Liver (tissue), 9 donors: ENCODE results near the gene RECK. TPM values are rescaled to one million over a fixed set of nuclear protein-coding genes. Genes with fewer than 3 reads are reported as not detected.

Experiments used
- DNase-seq: peaks from one replicate; pipeline ENCODE4 v3.0.0-alpha.2; 2017; ENCODE audit warnings: low spot score
- H3K27ac ChIP-seq, 2 donors: one replicate each; pipeline ENCODE4 v1.7.0; 2013; ENCODE audit warnings: inconsistent platforms in 2 of 2, low read length in 2 of 2, control low read depth in 1 of 2, low read depth in 1 of 2, mild to moderate bottlenecking in 1 of 2
- H3K27me3 ChIP-seq, 4 donors: one replicate each; pipeline versions ENCODE4 v1.6.1 to v1.7.0; 2013; ENCODE audit warnings: low read length in 3 of 4, inconsistent platforms in 1 of 4, mild to moderate bottlenecking in 1 of 4, moderate library complexity in 1 of 4; ENCODE audit not compliant: control insufficient read depth in 4 of 4, insufficient read depth in 4 of 4
- H3K36me3 ChIP-seq, 4 donors: one replicate each; pipeline versions ENCODE4 v1.6.1 to v1.7.0; 2013; ENCODE audit warnings: low read length in 3 of 4, mild to moderate bottlenecking in 3 of 4, low read depth in 1 of 4, moderate library complexity in 1 of 4; ENCODE audit not compliant: control insufficient read depth in 4 of 4, insufficient read depth in 3 of 4
- H3K4me1 ChIP-seq, 4 donors: one replicate each; pipeline versions ENCODE4 v1.6.1 to v1.7.0; 2013; ENCODE audit warnings: low read length in 3 of 4, mild to moderate bottlenecking in 3 of 4, moderate library complexity in 1 of 4; ENCODE audit not compliant: control insufficient read depth in 4 of 4, insufficient read depth in 4 of 4
- H3K4me3 ChIP-seq, 3 donors: one replicate each; pipeline versions ENCODE4 v1.6.1 to v1.7.0; 2013; ENCODE audit warnings: low read length in 3 of 3, control low read depth in 1 of 3, low read depth in 1 of 3, mild to moderate bottlenecking in 1 of 3
- H3K9ac ChIP-seq, 2 donors: one replicate each; pipeline ENCODE4 v1.7.0; 2013; ENCODE audit warnings: low read length in 2 of 2, mild to moderate bottlenecking in 2 of 2, moderate library complexity in 2 of 2, control low read depth in 1 of 2, low read depth in 1 of 2
- H3K9me3 ChIP-seq, 4 donors: one replicate each; pipeline versions ENCODE4 v1.6.1 to v1.7.0; 2013; ENCODE audit warnings: low read length in 3 of 4; ENCODE audit not compliant: control insufficient read depth in 4 of 4
- ATF3 ChIP-seq: IDR thresholded peaks from 2 replicates; pipeline ENCODE4 v1.6.1; 2016; ENCODE audit warnings: antibody characterized with exemption
- CTCF ChIP-seq: fragments of 150-350 bp; IDR thresholded peaks from 2 replicates; pipeline ENCODE4 v1.5.1; 2017; ENCODE audit warnings: improper control_type of control experiment, low read depth, low read length; ENCODE audit not compliant: missing input control
- EGR1 ChIP-seq, 2 donors: IDR thresholded peaks; 2 replicates each; pipeline ENCODE4 v1.6.1; 2016 to 2018; ENCODE audit warnings: antibody characterized with exemption in 2 of 2, low read depth in 2 of 2
- FOXA1 ChIP-seq: IDR thresholded peaks from 2 replicates; pipeline ENCODE4 v1.6.1; 2016; ENCODE audit warnings: antibody characterized with exemption
- FOXA2 ChIP-seq: IDR thresholded peaks from 2 replicates; pipeline ENCODE4 v1.6.1; 2016; ENCODE audit warnings: antibody characterized with exemption
- GABPA ChIP-seq, 2 donors: IDR thresholded peaks in 1 of 2; conservative IDR thresholded peaks in 1 of 2; 2 replicates each; pipeline ENCODE4 v1.6.1; 2016; ENCODE audit warnings: antibody characterized with exemption in 2 of 2, mild to moderate bottlenecking in 1 of 2, moderate library complexity in 1 of 2
- HNF4A ChIP-seq, 2 donors: conservative IDR thresholded peaks; 2 replicates each; pipeline ENCODE4 v1.6.1; 2016; ENCODE audit warnings: antibody characterized with exemption in 2 of 2, mild to moderate bottlenecking in 2 of 2
- HNF4G ChIP-seq: IDR thresholded peaks from 2 replicates; pipeline ENCODE4 v1.6.1; 2016; ENCODE audit warnings: antibody characterized with exemption
- JUND ChIP-seq, 2 donors: IDR thresholded peaks; 2 replicates each; pipeline ENCODE4 v1.6.1; 2016; ENCODE audit warnings: antibody characterized with exemption in 2 of 2
- NR2F2 ChIP-seq: IDR thresholded peaks from 2 replicates; pipeline ENCODE4 v1.6.1; 2016; ENCODE audit warnings: antibody characterized with exemption
- RAD21 ChIP-seq, 2 donors: IDR thresholded peaks; 2 replicates each; pipeline ENCODE4 v1.6.1; 2016; ENCODE audit warnings: antibody characterized with exemption in 2 of 2, mild to moderate bottlenecking in 2 of 2
- REST ChIP-seq: IDR thresholded peaks from 2 replicates; pipeline ENCODE4 v1.6.1; 2016; ENCODE audit warnings: antibody characterized with exemption, mild to moderate bottlenecking
- RXRA ChIP-seq, 2 donors: IDR thresholded peaks; 2 replicates each; pipeline ENCODE4 v1.6.1; 2017 to 2018; ENCODE audit warnings: antibody characterized with exemption in 2 of 2, mild to moderate bottlenecking in 1 of 2
- SP1 ChIP-seq: IDR thresholded peaks from 2 replicates; pipeline ENCODE4 v1.6.1; 2018; ENCODE audit warnings: antibody characterized with exemption, mild to moderate bottlenecking
- TAF1 ChIP-seq: conservative IDR thresholded peaks from 2 replicates; pipeline ENCODE4 v1.6.1; 2016; ENCODE audit warnings: antibody characterized with exemption, mild to moderate bottlenecking
- YY1 ChIP-seq: IDR thresholded peaks from 2 replicates; pipeline ENCODE4 v1.6.1; 2016; ENCODE audit warnings: antibody characterized with exemption, mild to moderate bottlenecking
- ZBTB33 ChIP-seq: IDR thresholded peaks from 2 replicates; pipeline ENCODE4 v1.6.1; 2016; ENCODE audit warnings: antibody characterized with exemption
- WGBS: extraction: QIAGEN DNeasy Blood & Tissue Kit; methylation state at CpG from one replicate; pipeline ENCODE4 v1.1.7; 2013; 5-methylcytosine and 5-hydroxymethylcytosine counted together
- polyA plus RNA-seq, 2 donors: library from polyadenylated mRNA; stranded (reverse) in 1 of 2; unstranded in 1 of 2; fragments of 200-250 nt in 1 of 2; fragments of >200 nt in 1 of 2; fragmentation: Nextera tagmentation in 1 of 2; extraction: Ambion mirVana in 1 of 2; gene quantifications; one replicate each; pipeline versions ENCODE4 v1.2.1 to v1.2.3, GENCODE V29; 2013 to 2015
- total RNA-seq, 2 donors: library from RNA; depleted of rRNA; stranded (reverse); fragments of >200 nt; gene quantifications; one replicate each; pipeline ENCODE4 v1.2.3, GENCODE V29; 2014
- donor health status: healthy.
- donor health status: healthy.
- donor health status: healthy.
- donor health status: healthy.
- donor health status: healthy.

Gene RECK
- total and polyA plus RNA-seq, 4 donors: 2.1 to 3.5 (median 2.3) TPM

- DNase-seq: peak; percentile 87
- 7% methylated on average over 58 of the region's 58 CpGs for WGBS
- H3K4me3 ChIP-seq: peak overlapping the region in 2 of 3 donors; percentile 12 to 39
- no peak for TF ChIP-seq ZBTB33
- no peak for TF ChIP-seq ATF3
- no peak for TF ChIP-seq FOXA2
- TF ChIP-seq JUND (IDR thresholded peaks at IDR 0.05): no peak
- no peak for TF ChIP-seq EGR1 (IDR thresholded peaks at IDR 0.05; ENCODE audit: low read depth in 2 of 2)
- TF ChIP-seq YY1: no peak
- no peak for TF ChIP-seq GABPA (IDR thresholded peaks at IDR 0.05 in 1 of 2, conservative IDR thresholded peaks at IDR 0.05 in 1 of 2)
- peak; percentile 87 to 94 for TF ChIP-seq RAD21 (IDR thresholded peaks at IDR 0.05)
- no peak for TF ChIP-seq TAF1
- TF ChIP-seq NR2F2: no peak
- peak; percentile 89 for TF ChIP-seq CTCF
- no peaks in the 10 kb centered on the region for H3K36me3 ChIP-seq
- H3K4me1 ChIP-seq: peaks cover 0 to 2% (median 0%) of the 10 kb centered on the region in 4 donors
- H3K9ac ChIP-seq: no peak overlapping the region
- H3K9me3 ChIP-seq: no peaks in the 10 kb centered on the region
- H3K27ac ChIP-seq: no peak overlapping the region
- no peaks in the 10 kb centered on the region for H3K27me3 ChIP-seq
These were observed 129.6 kb downstream of the RECK start for GRCh38 chr9:36166168-36166927.

GRCh38 chr9:36169166-36169565, 132.5 kb downstream of the RECK start, which contains the start of gene CCIN:
Gene CCIN, plus strand, starts transcription at chr9:36169388. Its CDS starts 115 bp downstream, at chr9:36169503.
- no peaks in the 10 kb centered on the region for H3K36me3 ChIP-seq
- no peak for TF ChIP-seq SP1
- no peak for TF ChIP-seq ATF3
- no peak for TF ChIP-seq HNF4A (conservative IDR thresholded peaks at IDR 0.05)
- TF ChIP-seq RXRA (IDR thresholded peaks at IDR 0.05): no peak
- TF ChIP-seq FOXA1: no peak
- no peak for TF ChIP-seq HNF4G
- no peak for TF ChIP-seq REST
- H3K9me3 ChIP-seq: no peaks in the 10 kb centered on the region
- H3K4me3 ChIP-seq: no peak within 1 kb of the TSS
- no peak within 1 kb of the TSS for H3K9ac ChIP-seq
- DNase-seq: no peak
- H3K27ac ChIP-seq: no peak within 1 kb of the TSS
- H3K4me1 ChIP-seq: peaks cover 0 to 2% (median 0%) of the 10 kb centered on the region in 4 donors
- H3K27me3 ChIP-seq: no peaks in the 10 kb centered on the region
- 87% methylated on average over 6 of the region's 6 CpGs for WGBS
